WTC11 (cell line): Measurements from ENCODE around the gene LLGL1. TPM values are rescaled to one million over a fixed set of nuclear protein-coding genes. Genes with fewer than 3 reads are reported as not detected.

Source experiments
- ATAC-seq: fragments of 200-7000 bp; cut with Tn5 transposase; 2 replicates; pipeline ENCODE4 v1.10.0; 2021; ENCODE audit warnings: mild to moderate bottlenecking, moderate library complexity
- CTCF ChIA-PET: fragments of 300-600 bp; sonication (Branson Sonifier 250); formaldehyde crosslinking; loops from one replicate; lab custom pipeline; 2021; ENCODE audit warnings: antibody characterized with exemption; lab: Charles Lee
- POLR2A ChIA-PET: fragments of 350-600 bp; sonication (Branson Sonifier 250); formaldehyde crosslinking; loops from one replicate; lab custom pipeline; 2021; ENCODE audit warnings: antibody characterized with exemption; lab: Charles Lee
- DNase-seq: peaks from one replicate; pipeline ENCODE4 v3.0.0; 2021; ENCODE audit warnings: low spot score
- H3K27ac Mint-ChIP-seq: 2 replicates; pipeline ENCODE4 v1.8.0; 2021; ENCODE audit warnings: mixed read lengths
- H3K27me3 Mint-ChIP-seq: 2 replicates; pipeline ENCODE4 v1.8.0; 2021; ENCODE audit warnings: low read depth, mild to moderate bottlenecking, moderate library complexity, mixed read lengths
- H3K36me3 Mint-ChIP-seq: 2 replicates; pipeline ENCODE4 v1.8.0; 2021; ENCODE audit warnings: mixed read lengths
- H3K4me1 Mint-ChIP-seq: 2 replicates; pipeline ENCODE4 v1.8.0; 2022; ENCODE audit warnings: mixed read lengths
- H3K4me3 Mint-ChIP-seq: 2 replicates; pipeline ENCODE4 v1.8.0; 2021; ENCODE audit warnings: mild to moderate bottlenecking, moderate library complexity, mixed read lengths
- H3K9me3 Mint-ChIP-seq: 2 replicates; pipeline ENCODE4 v1.8.0; 2021; ENCODE audit warnings: mixed read lengths
- CBFB ChIP-seq: sonication (generic); formaldehyde crosslinking; IDR thresholded peaks from 2 replicates; pipeline ENCODE4 v1.8.1; 2022; ENCODE audit warnings: mild to moderate bottlenecking, low read depth, missing genetic modification reagents
- FOXK1 ChIP-seq: sonication (generic); formaldehyde crosslinking; IDR thresholded peaks from 2 replicates; pipeline ENCODE4 v1.8.0; 2022; ENCODE audit warnings: mild to moderate bottlenecking, moderate library complexity, missing genetic modification reagents
- HMGA2 ChIP-seq: fragments of 250-450 bp; sonication (Bioruptor Pico); IDR thresholded peaks from 2 replicates; pipeline ENCODE4 v1.4.0; 2021; ENCODE audit warnings: mild to moderate bottlenecking, moderate library complexity
- IRF2 ChIP-seq: sonication (generic); formaldehyde crosslinking; IDR thresholded peaks from 2 replicates; pipeline ENCODE4 v1.8.0; 2022; ENCODE audit warnings: low read depth, missing genetic modification reagents, borderline replicate concordance
- JAZF1 ChIP-seq: fragments of 250-450 bp; sonication (Bioruptor Pico); IDR thresholded peaks from 2 replicates; pipeline ENCODE4 v1.9.0; 2021; ENCODE audit warnings: moderate library complexity, mild to moderate bottlenecking, inconsistent platforms
- NR3C1 ChIP-seq: sonication (generic); formaldehyde crosslinking; conservative IDR thresholded peaks from 2 replicates; pipeline ENCODE4 v1.8.1; 2023; ENCODE audit warnings: low read depth, mild to moderate bottlenecking, missing genetic modification reagents
- SMAD4 ChIP-seq: sonication (generic); formaldehyde crosslinking; IDR thresholded peaks from 2 replicates; pipeline ENCODE4 v1.8.0; 2022; ENCODE audit warnings: mild to moderate bottlenecking, missing genetic modification reagents
- TCF7 ChIP-seq: sonication (generic); formaldehyde crosslinking; IDR thresholded peaks from 2 replicates; pipeline ENCODE4 v1.8.0; 2022; ENCODE audit warnings: mild to moderate bottlenecking, low read depth, missing genetic modification reagents, moderate library complexity
- ZNF219 ChIP-seq: sonication (generic); formaldehyde crosslinking; IDR thresholded peaks from 2 replicates; pipeline ENCODE4 v1.8.0; 2023; ENCODE audit warnings: missing genetic modification reagents, mild to moderate bottlenecking, borderline replicate concordance
- ZNF317 ChIP-seq: sonication (generic); formaldehyde crosslinking; IDR thresholded peaks from 2 replicates; pipeline ENCODE4 v1.8.1; 2023; ENCODE audit warnings: low read depth, mild to moderate bottlenecking, moderate library complexity, missing genetic modification reagents, borderline replicate concordance
- total RNA-seq: library from RNA; stranded (reverse); gene quantifications from 3 replicates; pipeline ENCODE4 v1.2.3, GENCODE V29; 2021
- TF ChIP-seq, protein P1 (sequence below): sonication (generic); formaldehyde crosslinking; IDR thresholded peaks from 2 replicates; pipeline ENCODE4 v1.8.1; 2023; ENCODE audit warnings: mild to moderate bottlenecking, missing genetic modification reagents, moderate library complexity
- TF ChIP-seq, protein P2 (sequence below): sonication (generic); formaldehyde crosslinking; IDR thresholded peaks from 2 replicates; pipeline ENCODE4 v1.8.1; 2022; ENCODE audit warnings: missing genetic modification reagents, borderline replicate concordance
- TF ChIP-seq, protein P3 (sequence below): sonication (generic); formaldehyde crosslinking; IDR thresholded peaks from 2 replicates; pipeline ENCODE4 v1.8.1; 2023; ENCODE audit warnings: mild to moderate bottlenecking, missing genetic modification reagents
- TF ChIP-seq, protein P4 (sequence below): sonication (generic); formaldehyde crosslinking; IDR thresholded peaks from 2 replicates; pipeline ENCODE4 v1.8.1; 2022; ENCODE audit warnings: low read depth, missing genetic modification reagents, borderline replicate concordance
- TF ChIP-seq, protein P5 (sequence below): fragments of 250-450 bp; sonication (Bioruptor Pico); IDR thresholded peaks from 2 replicates; pipeline ENCODE4 v1.9.0; 2021; ENCODE audit warnings: moderate library complexity, mild to moderate bottlenecking, inconsistent platforms, borderline replicate concordance

LLGL1 gene
- total RNA-seq, 1 experiment from 2014 or later, result 87.8 TPM

DNA sequence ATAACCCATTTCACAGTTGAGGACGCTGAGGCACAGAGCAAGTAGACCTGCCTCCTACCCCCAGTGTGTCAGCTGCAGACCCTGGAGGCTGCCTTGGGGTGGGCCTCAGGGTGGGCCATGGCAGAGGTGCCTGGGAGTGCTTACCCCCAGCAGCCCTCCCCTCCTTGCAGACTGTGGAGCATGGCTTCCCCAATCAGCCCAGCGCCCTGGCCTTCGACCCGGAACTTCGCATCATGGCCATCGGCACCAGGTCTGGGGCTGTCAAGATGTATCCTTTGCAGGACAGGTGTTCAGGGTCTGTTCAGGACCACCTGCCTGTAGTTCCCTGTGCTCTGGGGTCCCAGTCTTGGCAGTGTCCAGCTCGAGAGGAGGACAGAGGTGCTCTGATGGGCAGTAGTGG is 4.3 kb downstream of the LLGL1 start:
- Mint-ChIP-seq H3K27me3 (no peaks in the 10 kb centered on the region), H3K27ac (no peak overlapping the region)
- POLR2A ChIA-PET, result no interaction called here
- DNase-seq, result no peak
- TF ChIP-seq IRF2 (no peak), CBFB (CRISPR knock-in tag) (no peak), ZNF317 (CRISPR knock-in tag) (no peak), JAZF1 (CRISPR knock-in tag) (no peak), SMAD4 (CRISPR knock-in tag) (no peak), FOXK1 (CRISPR knock-in tag) (no peak), NR3C1 (CRISPR knock-in tag) (no peak)
- TF ChIP-seq, all 79 proteins: peak for 0
- no peaks in the 10 kb centered on the region for H3K9me3 Mint-ChIP-seq
- peaks cover 18% of the 10 kb centered on the region for H3K4me1 Mint-ChIP-seq
- CTCF ChIA-PET, result interaction anchor here (1.5 kb wide), 1 partner anchor 38 kb away, joined by 3 read pairs; no protein-coding TSS in a partner anchor
- no peak overlapping the region for H3K4me3 Mint-ChIP-seq
- no peak for ATAC-seq
- H3K36me3 Mint-ChIP-seq, result peaks cover 6% of the 10 kb centered on the region; the same call in 1 of the 2 replicates

DNA sequence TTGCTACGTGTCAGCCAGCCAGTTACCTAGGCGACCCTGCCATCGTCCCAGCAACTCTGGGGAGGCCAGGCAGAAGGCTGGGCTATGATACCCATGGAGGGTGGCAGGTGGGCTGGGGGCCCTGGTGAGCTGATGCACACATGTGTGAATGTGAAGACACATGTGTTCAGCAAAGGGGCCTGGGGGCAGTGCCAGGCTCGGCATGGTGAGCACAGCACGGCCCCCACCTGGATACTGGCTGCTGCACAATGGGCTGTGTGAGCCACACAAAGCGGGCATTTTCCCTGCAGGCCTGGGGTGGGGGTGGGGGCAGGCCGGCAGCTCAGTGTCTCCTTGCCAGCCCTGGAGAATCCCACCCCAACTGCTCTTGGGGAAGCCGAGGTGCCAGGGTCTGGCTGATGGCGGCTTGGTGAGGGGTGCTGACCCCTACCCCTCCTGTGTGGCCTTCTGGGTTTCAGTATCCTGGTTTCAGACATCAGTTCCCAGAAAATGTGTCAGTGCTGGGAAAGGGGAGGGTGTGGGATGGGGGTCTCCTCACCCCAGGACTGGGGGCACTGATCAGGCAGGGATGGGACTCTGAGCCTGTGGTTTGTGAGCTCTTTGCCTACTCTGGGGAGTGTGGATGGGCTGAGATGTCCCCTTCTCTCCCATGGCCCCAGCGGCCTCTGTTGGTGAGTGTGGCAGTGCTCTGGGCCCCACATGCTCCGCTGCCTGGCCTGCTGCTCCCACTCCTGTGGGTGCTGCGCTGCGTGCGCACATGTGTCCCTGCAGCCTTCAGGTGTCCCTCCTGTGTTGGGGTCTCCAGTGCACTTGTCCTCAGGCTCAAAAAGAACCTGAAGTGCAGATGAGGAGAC is 5.1 kb downstream of the LLGL1 start:
- Mint-ChIP-seq H3K4me3 (no peak overlapping the region), H3K4me1 (peaks cover 18% of the 10 kb centered on the region), H3K27ac (no peak overlapping the region), H3K27me3 (no peaks in the 10 kb centered on the region), H3K36me3 (peaks cover 10% of the 10 kb centered on the region; the same call in 1 of the 2 replicates), H3K9me3 (no peaks in the 10 kb centered on the region)
- POLR2A ChIA-PET, result no interaction called here
- TF ChIP-seq, protein P1, sequence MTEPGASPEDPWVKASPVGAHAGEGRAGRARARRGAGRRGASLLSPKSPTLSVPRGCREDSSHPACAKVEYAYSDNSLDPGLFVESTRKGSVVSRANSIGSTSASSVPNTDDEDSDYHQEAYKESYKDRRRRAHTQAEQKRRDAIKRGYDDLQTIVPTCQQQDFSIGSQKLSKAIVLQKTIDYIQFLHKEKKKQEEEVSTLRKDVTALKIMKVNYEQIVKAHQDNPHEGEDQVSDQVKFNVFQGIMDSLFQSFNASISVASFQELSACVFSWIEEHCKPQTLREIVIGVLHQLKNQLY (CRISPR knock-in tag), result no peak
- TF ChIP-seq HMGA2 (CRISPR knock-in tag), result no peak
- TF ChIP-seq, protein P2, sequence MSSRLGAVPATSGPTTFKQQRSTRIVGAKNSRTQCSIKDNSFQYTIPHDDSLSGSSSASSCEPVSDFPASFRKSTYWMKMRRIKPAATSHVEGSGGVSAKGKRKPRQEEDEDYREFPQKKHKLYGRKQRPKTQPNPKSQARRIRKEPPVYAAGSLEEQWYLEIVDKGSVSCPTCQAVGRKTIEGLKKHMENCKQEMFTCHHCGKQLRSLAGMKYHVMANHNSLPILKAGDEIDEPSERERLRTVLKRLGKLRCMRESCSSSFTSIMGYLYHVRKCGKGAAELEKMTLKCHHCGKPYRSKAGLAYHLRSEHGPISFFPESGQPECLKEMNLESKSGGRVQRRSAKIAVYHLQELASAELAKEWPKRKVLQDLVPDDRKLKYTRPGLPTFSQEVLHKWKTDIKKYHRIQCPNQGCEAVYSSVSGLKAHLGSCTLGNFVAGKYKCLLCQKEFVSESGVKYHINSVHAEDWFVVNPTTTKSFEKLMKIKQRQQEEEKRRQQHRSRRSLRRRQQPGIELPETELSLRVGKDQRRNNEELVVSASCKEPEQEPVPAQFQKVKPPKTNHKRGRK (CRISPR knock-in tag), result no peak
- TF ChIP-seq, protein P3, sequence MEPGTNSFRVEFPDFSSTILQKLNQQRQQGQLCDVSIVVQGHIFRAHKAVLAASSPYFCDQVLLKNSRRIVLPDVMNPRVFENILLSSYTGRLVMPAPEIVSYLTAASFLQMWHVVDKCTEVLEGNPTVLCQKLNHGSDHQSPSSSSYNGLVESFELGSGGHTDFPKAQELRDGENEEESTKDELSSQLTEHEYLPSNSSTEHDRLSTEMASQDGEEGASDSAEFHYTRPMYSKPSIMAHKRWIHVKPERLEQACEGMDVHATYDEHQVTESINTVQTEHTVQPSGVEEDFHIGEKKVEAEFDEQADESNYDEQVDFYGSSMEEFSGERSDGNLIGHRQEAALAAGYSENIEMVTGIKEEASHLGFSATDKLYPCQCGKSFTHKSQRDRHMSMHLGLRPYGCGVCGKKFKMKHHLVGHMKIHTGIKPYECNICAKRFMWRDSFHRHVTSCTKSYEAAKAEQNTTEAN, result no peak
- no peak for TF ChIP-seq IRF2
- TF ChIP-seq, protein P4, sequence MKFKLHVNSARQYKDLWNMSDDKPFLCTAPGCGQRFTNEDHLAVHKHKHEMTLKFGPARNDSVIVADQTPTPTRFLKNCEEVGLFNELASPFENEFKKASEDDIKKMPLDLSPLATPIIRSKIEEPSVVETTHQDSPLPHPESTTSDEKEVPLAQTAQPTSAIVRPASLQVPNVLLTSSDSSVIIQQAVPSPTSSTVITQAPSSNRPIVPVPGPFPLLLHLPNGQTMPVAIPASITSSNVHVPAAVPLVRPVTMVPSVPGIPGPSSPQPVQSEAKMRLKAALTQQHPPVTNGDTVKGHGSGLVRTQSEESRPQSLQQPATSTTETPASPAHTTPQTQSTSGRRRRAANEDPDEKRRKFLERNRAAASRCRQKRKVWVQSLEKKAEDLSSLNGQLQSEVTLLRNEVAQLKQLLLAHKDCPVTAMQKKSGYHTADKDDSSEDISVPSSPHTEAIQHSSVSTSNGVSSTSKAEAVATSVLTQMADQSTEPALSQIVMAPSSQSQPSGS (CRISPR knock-in tag), result no peak
- no peak for TF ChIP-seq FOXK1 (CRISPR knock-in tag)
- TF ChIP-seq CBFB (CRISPR knock-in tag), result no peak
- TF ChIP-seq ZNF219 (CRISPR knock-in tag), result no peak
- no peak for TF ChIP-seq TCF7 (CRISPR knock-in tag)
- TF ChIP-seq, protein P5, sequence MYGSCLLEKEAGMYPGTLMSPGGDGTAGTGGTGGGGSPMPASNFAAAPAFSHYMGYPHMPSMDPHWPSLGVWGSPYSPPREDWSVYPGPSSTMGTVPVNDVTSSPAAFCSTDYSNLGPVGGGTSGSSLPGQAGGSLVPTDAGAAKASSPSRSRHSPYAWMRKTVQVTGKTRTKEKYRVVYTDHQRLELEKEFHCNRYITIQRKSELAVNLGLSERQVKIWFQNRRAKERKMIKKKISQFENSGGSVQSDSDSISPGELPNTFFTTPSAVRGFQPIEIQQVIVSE (CRISPR knock-in tag), result no peak
- CTCF ChIA-PET, result interaction anchor here (0.5 to 1.7 kb wide), 3 partner anchors 14 to 352 kb away, joined by 3 to 5 read pairs (median 3); no protein-coding TSS in a partner anchor
- no peak for ATAC-seq
- no peak for DNase-seq
